ENCODE data around the gene SCAP. TPM values are rescaled to one million over a fixed set of nuclear protein-coding genes. Genes with fewer than 3 reads are reported as not detected.

Gene SCAP
- total and polyA plus RNA-seq, 4 donors = 44.1 to 91.8 (median 47.4) TPM

GRCh38 chr3:47440131-47440530, 35.6 kb downstream of the SCAP start:
- Histone ChIP-seq H3K9me3 (ENCODE audit: control insufficient read depth in 4 of 4, insufficient read depth in 3 of 4, low read length in 3 of 4) (no peaks in the 10 kb centered on the region), H3K4me1 (ENCODE audit: control insufficient read depth in 5 of 5, insufficient read depth in 5 of 5, low read length in 5 of 5) (peaks cover 3 to 11% (median 6%) of the 10 kb centered on the region in 5 donors), H3K27ac (ENCODE audit: low read depth in 1 of 2, low read length in 1 of 2) (no peak overlapping the region), H3K4me3 (no peak overlapping the region), H3K36me3 (ENCODE audit: control insufficient read depth in 4 of 4, insufficient read depth in 4 of 4, low read length in 4 of 4) (peaks cover 0 to 18% (median 5%) of the 10 kb centered on the region in 4 donors), H3K9ac (ENCODE audit: insufficient read depth in 1 of 2, low read length in 2 of 2) (no peak overlapping the region), H3K27me3 (ENCODE audit: control insufficient read depth in 3 of 3, insufficient read depth in 3 of 3, low read length in 2 of 3) (no peaks in the 10 kb centered on the region)
- DNase-seq = no peak
- TF ChIP-seq CTCF (IDR thresholded peaks at IDR 0.05; ENCODE audit: control extremely low read depth, extremely low read depth) = no peak
- ATAC-seq (ENCODE audit: insufficient read depth, low FRiP score) = no peak

GRCh38 chr3:47436180-47436579, 39.6 kb downstream of the SCAP start:
- Histone ChIP-seq H3K4me1 (ENCODE audit: control insufficient read depth in 5 of 5, insufficient read depth in 5 of 5, low read length in 5 of 5) (no peaks in the 10 kb centered on the region), H3K36me3 (ENCODE audit: control insufficient read depth in 4 of 4, insufficient read depth in 4 of 4, low read length in 4 of 4) (peaks cover 5 to 31% (median 15%) of the 10 kb centered on the region in 4 donors), H3K27ac (ENCODE audit: low read depth in 1 of 2, low read length in 1 of 2) (no peak overlapping the region), H3K4me3 (no peak overlapping the region), H3K9ac (ENCODE audit: insufficient read depth in 1 of 2, low read length in 2 of 2) (no peak overlapping the region), H3K27me3 (ENCODE audit: control insufficient read depth in 3 of 3, insufficient read depth in 3 of 3, low read length in 2 of 3) (no peaks in the 10 kb centered on the region), H3K9me3 (ENCODE audit: control insufficient read depth in 4 of 4, insufficient read depth in 3 of 4, low read length in 3 of 4) (no peaks in the 10 kb centered on the region)
- TF ChIP-seq CTCF (IDR thresholded peaks at IDR 0.05; ENCODE audit: control extremely low read depth, extremely low read depth) = no peak
- DNase-seq (no peak), ATAC-seq (ENCODE audit: insufficient read depth, low FRiP score) (no peak)
- WGBS, 2 donors = 97% methylated on average over 5 of the region's 5 CpGs

- ATAC-seq (ENCODE audit: insufficient read depth, low FRiP score) (no peak), DNase-seq (no peak)
- Histone ChIP-seq H3K27ac (ENCODE audit: low read depth in 1 of 2, low read length in 1 of 2) (no peak overlapping the region), H3K36me3 (ENCODE audit: control insufficient read depth in 4 of 4, insufficient read depth in 4 of 4, low read length in 4 of 4) (peaks cover 3 to 33% (median 15%) of the 10 kb centered on the region in 4 donors), H3K4me1 (ENCODE audit: control insufficient read depth in 5 of 5, insufficient read depth in 5 of 5, low read length in 5 of 5) (no peaks in the 10 kb centered on the region), H3K9me3 (ENCODE audit: control insufficient read depth in 4 of 4, insufficient read depth in 3 of 4, low read length in 3 of 4) (no peaks in the 10 kb centered on the region), H3K27me3 (ENCODE audit: control insufficient read depth in 3 of 3, insufficient read depth in 3 of 3, low read length in 2 of 3) (no peaks in the 10 kb centered on the region), H3K4me3 (no peak overlapping the region), H3K9ac (ENCODE audit: insufficient read depth in 1 of 2, low read length in 2 of 2) (no peak overlapping the region)
- WGBS, 2 donors = 95 to 96% methylated on average over 4 of the region's 4 CpGs
- TF ChIP-seq CTCF (IDR thresholded peaks at IDR 0.05; ENCODE audit: control extremely low read depth, extremely low read depth) = no peak
Observed at GRCh38 chr3:47434849-47435248, 40.9 kb downstream of the SCAP start.

- WGBS, 2 donors = 93 to 95% methylated on average over 3 of the region's 3 CpGs
- Histone ChIP-seq H3K27me3 (ENCODE audit: control insufficient read depth in 3 of 3, insufficient read depth in 3 of 3, low read length in 2 of 3) (no peaks in the 10 kb centered on the region), H3K36me3 (ENCODE audit: control insufficient read depth in 4 of 4, insufficient read depth in 4 of 4, low read length in 4 of 4) (peaks cover 3 to 31% (median 13%) of the 10 kb centered on the region in 4 donors), H3K4me1 (ENCODE audit: control insufficient read depth in 5 of 5, insufficient read depth in 5 of 5, low read length in 5 of 5) (no peaks in the 10 kb centered on the region), H3K9ac (ENCODE audit: insufficient read depth in 1 of 2, low read length in 2 of 2) (no peak overlapping the region), H3K4me3 (no peak overlapping the region), H3K9me3 (ENCODE audit: control insufficient read depth in 4 of 4, insufficient read depth in 3 of 4, low read length in 3 of 4) (no peaks in the 10 kb centered on the region), H3K27ac (ENCODE audit: low read depth in 1 of 2, low read length in 1 of 2) (no peak overlapping the region)
- no peak for ATAC-seq (ENCODE audit: insufficient read depth, low FRiP score)
- no peak for DNase-seq
- TF ChIP-seq CTCF (IDR thresholded peaks at IDR 0.05; ENCODE audit: control extremely low read depth, extremely low read depth) = no peak
Observed at GRCh38 chr3:47433796-47434195, 41.9 kb downstream of the SCAP start.

Measured in lung (tissue), 12 donors.